Adrenal gland (tissue), 12 donors: ENCODE results near the gene VPS54. TPM values are rescaled to one million over a fixed set of nuclear protein-coding genes. Genes with fewer than 3 reads are reported as not detected.

Source experiments
- DNase-seq, 7 donors: peaks; one replicate each; pipeline ENCODE4 v3.0.0-alpha.2; 2019 to 2020
- H3K27ac ChIP-seq, 5 donors: fragments of 200-600 bp; sonication (generic) in 4 of 5; 1 replicate in 3 of 5; 2 replicates in 2 of 5; pipeline versions ENCODE4 v1.5.1 to v1.8.0; 2016 to 2020; ENCODE audit warnings: mild to moderate bottlenecking in 1 of 5
- H3K27me3 ChIP-seq: fragments of 200-600 bp; 2 replicates; pipeline ENCODE4 v1.8.0; 2021
- H3K36me3 ChIP-seq, 2 donors: fragments of 200-600 bp; replicated peaks in 1 of 2; 1 replicate in 1 of 2; 2 replicates in 1 of 2; pipeline versions ENCODE4 v1.5.1 to v1.8.0; 2018 to 2022
- H3K4me1 ChIP-seq, 2 donors: fragments of 200-600 bp; replicated peaks in 1 of 2; 1 replicate in 1 of 2; 2 replicates in 1 of 2; pipeline versions ENCODE4 v1.5.1 to v1.8.0; 2018 to 2021
- H3K4me3 ChIP-seq, 4 donors: fragments of 200-600 bp; sonication (generic) in 3 of 4; one replicate each; pipeline ENCODE4 v1.5.1; 2016 to 2018
- H3K9me3 ChIP-seq, 3 donors: fragments of 200-600 bp; sonication (generic) in 1 of 3; replicated peaks in 1 of 3; 1 replicate in 2 of 3; 2 replicates in 1 of 3; pipeline versions ENCODE4 v1.5.1 to v1.8.0; 2016 to 2021
- CTCF ChIP-seq, 6 experiments: fragments of 450-650 bp in 4 of 6; fragments of 200-600 bp in 2 of 6; sonication (generic) in 1 of 6; IDR thresholded peaks; 1 replicate in 5 of 6; 2 replicates in 1 of 6; pipeline versions ENCODE4 v1.5.1 to v1.8.0; 2016 to 2021; ENCODE audit warnings: antibody characterized with exemption in 6 of 6, mild to moderate bottlenecking in 2 of 6, moderate library complexity in 1 of 6
- POLR2A ChIP-seq, 2 donors: fragments of 450-650 bp; IDR thresholded peaks; one replicate each; pipeline ENCODE4 v1.6.1; 2017; ENCODE audit warnings: antibody characterized with exemption in 2 of 2, mild to moderate bottlenecking in 2 of 2, moderate library complexity in 1 of 2
- WGBS, 4 donors: extraction: QIAGEN DNeasy Blood & Tissue Kit in 2 of 4; methylation state at CpG; one replicate each; pipeline versions ENCODE4 v1.1.5 to v1.1.7; 2013 to 2017; 5-methylcytosine and 5-hydroxymethylcytosine counted together
- intact Hi-C, 2 donors: fragments of 100-400 bp; cut with DNase I; formaldehyde crosslinking; loops; one replicate each; pipeline versions ENCODE4 v1.14.1 to v1.15.0; 2022 to 2023
- polyA plus RNA-seq, 3 donors: library from polyadenylated mRNA; stranded (reverse); fragments of 200-250 nt in 2 of 3; fragments of 350-450 nt in 1 of 3; fragmentation: Illumina TruSeq in 1 of 3; extraction: RNeasy Lipid Tissue Mini Kit (QIAGEN cat#74804) in 1 of 3; gene quantifications; one replicate each; pipeline ENCODE4 v1.2.3, GENCODE V29; 2013 to 2014
- total RNA-seq, 9 donors: library from RNA; depleted of rRNA in 4 of 9; stranded (reverse); fragments of >200 nt in 4 of 9; fragments of 120-200 nt in 1 of 9; fragmentation: NEBNext Ultra II Directional in 1 of 9; extraction: Animal tissue kit (Norgen Biotek cat#: 25700) in 1 of 9; gene quantifications; one replicate each; pipeline versions ENCODE4 v1.1.0 to v1.2.4, GENCODE V29; 2013 to 2023
- donor health status: healthy with polysubstance abuse.
- donor health status: Bipolar disorder and iron deficiency.
- donor health status: DM: yes; HTN: yes; CAD: no.
- donor health status: DM: no; HTN: no; CAD: no.
- donor health status: DM: no; HTN: no; CAD: no.
- donor health status: DM: yes; HTN: yes; CAD: no.

VPS54 gene
- total and polyA plus RNA-seq, 12 donors: 15.1 to 38.9 (median 19.0) TPM

- H3K4me1 ChIP-seq: peaks cover 6 to 31% of the 10 kb centered on the region in 2 donors
- intact Hi-C loops: no loop called here
- peak overlapping the region; percentile 86 to 99 (median 94) for H3K27ac ChIP-seq
- no peaks in the 10 kb centered on the region for H3K36me3 ChIP-seq
- H3K27me3 ChIP-seq: no peaks in the 10 kb centered on the region
- 4 to 7% (median 6%) methylated on average over 22 of the region's 22 CpGs for WGBS, 4 donors
- no peaks in the 10 kb centered on the region for H3K9me3 ChIP-seq
- H3K4me3 ChIP-seq: peak overlapping the region; percentile 11 to 88 (median 62)
- DNase-seq: peak in 3 of 7 donors; percentile 37 to 46 (median 42)
- peak in 1 of 2 donors; percentile 48 for TF ChIP-seq POLR2A (IDR thresholded peaks at IDR 0.05)
- TF ChIP-seq CTCF (IDR thresholded peaks at IDR 0.05): no peak
Observed at GRCh38 chr2:64017811-64018700, 1.2 kb downstream of the VPS54 start.

- Histone ChIP-seq H3K4me1 (peaks cover 6 to 38% of the 10 kb centered on the region in 2 donors), H3K9me3 (no peaks in the 10 kb centered on the region), H3K4me3 (no peak overlapping the region), H3K27me3 (no peaks in the 10 kb centered on the region), H3K27ac (no peak overlapping the region), H3K36me3 (no peaks in the 10 kb centered on the region)
- TF ChIP-seq CTCF (IDR thresholded peaks at IDR 0.05) (no peak), POLR2A (IDR thresholded peaks at IDR 0.05) (no peak)
- intact Hi-C loops: no loop called here
- 69 to 81% (median 76%) methylated on average over 3 of the region's 3 CpGs for WGBS, 4 donors
- DNase-seq: no peak
Observed at GRCh38 chr2:64015898-64016297, 3.3 kb downstream of the VPS54 start.

- peaks cover 6 to 38% of the 10 kb centered on the region in 2 donors for H3K4me1 ChIP-seq
- TF ChIP-seq POLR2A (IDR thresholded peaks at IDR 0.05) (no peak), CTCF (IDR thresholded peaks at IDR 0.05) (no peak)
- H3K9me3 ChIP-seq: no peaks in the 10 kb centered on the region
- no peaks in the 10 kb centered on the region for H3K27me3 ChIP-seq
- no peak overlapping the region for H3K4me3 ChIP-seq
- intact Hi-C loops: no loop called here
- peak overlapping the region in 1 of 5 donors; percentile 0 for H3K27ac ChIP-seq
- no peaks in the 10 kb centered on the region for H3K36me3 ChIP-seq
- WGBS, 4 donors: 78 to 90% (median 81%) methylated on average over 5 of the region's 5 CpGs
- DNase-seq: no peak
Observed at GRCh38 chr2:64015391-64015790, 3.8 kb downstream of the VPS54 start.

- H3K36me3 ChIP-seq: no peaks in the 10 kb centered on the region
- no peaks in the 10 kb centered on the region for H3K9me3 ChIP-seq
- TF ChIP-seq POLR2A (IDR thresholded peaks at IDR 0.05) (no peak), CTCF (IDR thresholded peaks at IDR 0.05) (no peak)
- peaks cover 2 to 38% of the 10 kb centered on the region in 2 donors for H3K4me1 ChIP-seq
- 95 to 100% (median 97%) methylated on average over 1 of the region's 1 CpG for WGBS, 4 donors
- DNase-seq: no peak
- no peak overlapping the region for H3K27ac ChIP-seq
- no peak overlapping the region for H3K4me3 ChIP-seq
- intact Hi-C loops: no loop called here
- no peaks in the 10 kb centered on the region for H3K27me3 ChIP-seq
Observed at GRCh38 chr2:64014628-64015027, 4.6 kb downstream of the VPS54 start.
